ENCODE measurements around the gene HNRNPH1.
"Not testable (repeated sequence)": the region's sequence is repeated elsewhere in the genome, so short reads cannot be mapped to it uniquely, and the experiment has no call there.

GRCh38 chr5:179639296-179639695, 15.8 kb upstream of the HNRNPH1 start:
- TF ChIP-seq CTCF (IDR thresholded peaks at IDR 0.05; ENCODE audit: low read depth, low read length, missing input control); TAF1 (conservative IDR thresholded peaks at IDR 0.05); SP1 (IDR thresholded peaks at IDR 0.05); MAX (IDR thresholded peaks at IDR 0.05); REST (IDR thresholded peaks at IDR 0.05); YY1 (IDR thresholded peaks at IDR 0.05); FOXA1 (IDR thresholded peaks at IDR 0.05); GABPA (IDR thresholded peaks at IDR 0.05 in 1 of 2, conservative IDR thresholded peaks at IDR 0.05 in 1 of 2); EGR1 (IDR thresholded peaks at IDR 0.05; ENCODE audit: low read depth in 2 of 2); RXRA (IDR thresholded peaks at IDR 0.05); JUND (IDR thresholded peaks at IDR 0.05); ATF3 (IDR thresholded peaks at IDR 0.05); RAD21 (IDR thresholded peaks at IDR 0.05): not testable (repeated sequence)

Data from liver (tissue), 3 donors.